Activated naive CD4-positive, alpha-beta T cell treated with anti-CD3 and anti-CD28 coated beads, Interleukin-2, amount 10 ng/mL, durations not matched to agents 7 days and 5 days (primary cell): ENCODE measurements around the gene GYPA.
"Not testable (repeated sequence)": the region's sequence is repeated elsewhere in the genome, so short reads cannot be mapped to it uniquely, and the experiment has no call there.

Source experiments
- CTCF ChIA-PET: fragments of 350-600 bp; sonication (Branson Sonifier 250); formaldehyde crosslinking; loops from one replicate; lab custom pipeline; 2021; ENCODE audit warnings: antibody characterized with exemption; lab: Charles Lee
- DNase-seq: peaks from one replicate; pipeline ENCODE4 v3.0.0-alpha.2; 2020
- H3K27ac Mint-ChIP-seq: one replicate; pipeline ENCODE4 v1.8.0; 2021; ENCODE audit warnings: mild to moderate bottlenecking, moderate library complexity, mixed read lengths
- H3K27me3 Mint-ChIP-seq: one replicate; pipeline ENCODE4 v1.8.0; 2021; ENCODE audit warnings: mild to moderate bottlenecking, mixed read lengths
- H3K36me3 Mint-ChIP-seq: one replicate; pipeline ENCODE4 v1.8.0; 2021; ENCODE audit warnings: mixed read lengths
- H3K4me1 Mint-ChIP-seq: one replicate; pipeline ENCODE4 v1.8.0; 2021; ENCODE audit warnings: mixed read lengths
- H3K4me3 Mint-ChIP-seq: one replicate; pipeline ENCODE4 v1.8.0; 2021; ENCODE audit warnings: mild to moderate bottlenecking, moderate library complexity, mixed read lengths
- H3K9me3 Mint-ChIP-seq: one replicate; pipeline ENCODE4 v1.8.0; 2021; ENCODE audit warnings: mixed read lengths

The GYPA gene

DNA sequence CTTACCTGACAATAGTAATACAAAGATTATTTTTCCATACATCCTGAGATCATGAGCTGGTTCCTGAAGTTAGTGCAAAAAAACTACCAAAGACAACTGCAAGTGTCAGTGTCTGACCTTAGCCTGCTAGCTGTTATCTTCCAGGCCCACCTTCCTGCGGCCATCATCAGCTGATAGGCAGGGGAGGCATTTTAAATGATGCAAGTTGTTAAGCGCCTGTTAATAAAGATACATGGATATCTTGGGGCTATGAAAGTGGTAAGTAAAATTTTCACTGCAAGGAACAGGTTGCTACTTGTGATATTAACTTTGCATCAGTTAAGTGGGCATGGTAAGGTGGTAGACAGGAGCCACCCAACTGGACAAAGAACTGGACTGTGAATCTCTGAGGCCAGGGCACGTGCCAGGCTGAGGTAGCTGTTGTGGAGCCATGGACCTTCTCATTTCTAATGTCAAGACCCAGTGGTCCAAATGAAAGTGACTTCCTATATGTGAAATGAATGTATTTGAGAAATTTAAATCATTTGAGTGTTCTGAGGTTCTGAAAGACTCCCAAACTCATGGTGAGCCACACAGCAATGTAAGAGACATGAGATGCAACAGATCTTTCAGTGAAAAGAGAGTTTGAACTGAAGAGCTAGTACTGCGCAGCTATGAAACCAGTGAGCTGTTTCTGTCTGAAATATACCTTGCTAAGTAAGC lies at the start of gene GYPA:
Gene GYPA (minus strand): TSS at position 125 of the 702 bp plus-strand sequence. CDS start 83 bp downstream, at position 42.
- H3K36me3 Mint-ChIP-seq, H3K4me1 Mint-ChIP-seq, H3K9me3 Mint-ChIP-seq, H3K27ac Mint-ChIP-seq, H3K27me3 Mint-ChIP-seq, DNase-seq, H3K4me3 Mint-ChIP-seq: not testable (repeated sequence)
- CTCF ChIA-PET, result interaction anchor here (0.6 kb wide), 1 partner anchor 101 kb away, joined by 3 read pairs; no protein-coding TSS in a partner anchor

DNA sequence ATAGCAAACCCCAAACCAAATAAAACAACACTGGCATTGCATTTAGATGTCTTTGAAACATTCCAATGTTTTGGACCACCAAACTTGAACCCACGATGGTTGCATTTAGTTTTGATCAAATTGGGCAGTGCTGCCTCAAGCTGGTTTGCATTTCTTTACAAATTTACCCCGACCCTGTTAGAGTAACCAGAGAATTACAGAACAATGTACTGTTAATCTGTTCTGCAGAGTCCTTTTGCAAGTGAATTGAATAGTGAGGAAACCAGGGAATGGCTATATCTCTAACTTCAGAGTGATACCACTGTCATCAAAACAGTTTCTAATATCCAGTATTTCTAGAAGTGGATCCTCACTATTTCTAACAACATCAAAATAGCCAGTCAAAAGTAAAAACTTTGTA lies 49.5 kb upstream of the GYPA start:
- Mint-ChIP-seq H3K4me3 (no peak overlapping the region), H3K27me3 (no peaks in the 10 kb centered on the region), H3K4me1 (no peaks in the 10 kb centered on the region), H3K36me3 (no peaks in the 10 kb centered on the region), H3K9me3 (no peaks in the 10 kb centered on the region), H3K27ac (no peak overlapping the region)
- CTCF ChIA-PET, result no interaction called here
- no peak for DNase-seq

DNA sequence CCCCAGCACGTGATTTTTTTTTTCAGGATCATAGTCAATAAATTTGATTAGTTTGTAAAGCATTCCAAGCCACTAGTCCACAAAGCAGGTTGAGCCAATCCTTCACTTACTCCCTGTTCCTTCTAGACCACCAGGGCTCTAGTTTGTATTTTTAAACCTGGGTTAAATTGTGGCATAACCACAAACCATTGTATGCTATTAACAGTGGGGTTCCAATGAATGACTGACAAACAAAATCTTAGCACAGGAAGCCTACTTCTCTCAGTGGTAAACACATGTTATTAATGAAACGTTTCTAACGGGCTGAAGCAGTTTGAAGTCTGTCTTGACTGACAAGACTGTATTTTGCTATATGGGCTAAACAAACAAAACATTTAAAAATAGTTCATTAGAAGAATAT lies 48.6 kb upstream of the GYPA start:
- CTCF ChIA-PET, result no interaction called here
- Mint-ChIP-seq H3K9me3 (no peaks in the 10 kb centered on the region), H3K36me3 (no peaks in the 10 kb centered on the region), H3K4me3 (no peak overlapping the region), H3K4me1 (no peaks in the 10 kb centered on the region), H3K27me3 (no peaks in the 10 kb centered on the region), H3K27ac (no peak overlapping the region)
- DNase-seq, result no peak

- Mint-ChIP-seq H3K9me3 (no peaks in the 10 kb centered on the region), H3K27me3 (no peaks in the 10 kb centered on the region), H3K4me3 (no peak overlapping the region), H3K36me3 (no peaks in the 10 kb centered on the region), H3K27ac (no peak overlapping the region), H3K4me1 (peaks cover 5% of the 10 kb centered on the region)
- CTCF ChIA-PET, result no interaction called here
- no peak for DNase-seq
Measured at GRCh38 chr4:144185086-144185485, 44.6 kb upstream of the GYPA start.

DNA sequence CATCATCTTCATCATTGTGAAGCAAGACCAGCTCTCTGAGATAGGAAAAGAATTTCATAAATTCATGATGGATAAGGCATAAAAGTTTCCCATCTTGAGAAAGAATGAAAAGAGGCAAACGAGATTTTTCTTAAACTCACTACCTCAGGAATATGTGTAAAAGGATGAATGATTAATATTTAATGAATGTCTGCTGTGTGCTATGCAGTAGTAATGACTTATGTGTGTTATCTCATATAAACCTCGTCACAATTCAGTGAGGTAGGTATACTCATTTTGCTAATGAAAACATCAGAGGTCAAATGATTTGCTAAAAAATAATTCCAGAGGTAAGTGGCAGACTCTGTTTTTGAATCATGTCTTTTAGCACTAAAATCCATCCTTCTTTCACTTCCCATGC lies 42.6 kb upstream of the GYPA start:
- H3K27me3 Mint-ChIP-seq, result no peaks in the 10 kb centered on the region
- DNase-seq, result no peak
- no peak overlapping the region for H3K27ac Mint-ChIP-seq
- H3K4me1 Mint-ChIP-seq, result peaks cover 9% of the 10 kb centered on the region
- CTCF ChIA-PET, result no interaction called here
- no peak overlapping the region for H3K4me3 Mint-ChIP-seq
- H3K9me3 Mint-ChIP-seq, result no peaks in the 10 kb centered on the region
- H3K36me3 Mint-ChIP-seq, result no peaks in the 10 kb centered on the region

GRCh38 chr4:144181391-144181790 lies 40.9 kb upstream of the GYPA start:
- H3K36me3 Mint-ChIP-seq, result no peaks in the 10 kb centered on the region
- DNase-seq, result no peak
- no peak overlapping the region for H3K4me3 Mint-ChIP-seq
- no peak overlapping the region for H3K27ac Mint-ChIP-seq
- no peaks in the 10 kb centered on the region for H3K27me3 Mint-ChIP-seq
- H3K4me1 Mint-ChIP-seq, result peaks cover 9% of the 10 kb centered on the region
- CTCF ChIA-PET, result no interaction called here
- no peaks in the 10 kb centered on the region for H3K9me3 Mint-ChIP-seq

DNA sequence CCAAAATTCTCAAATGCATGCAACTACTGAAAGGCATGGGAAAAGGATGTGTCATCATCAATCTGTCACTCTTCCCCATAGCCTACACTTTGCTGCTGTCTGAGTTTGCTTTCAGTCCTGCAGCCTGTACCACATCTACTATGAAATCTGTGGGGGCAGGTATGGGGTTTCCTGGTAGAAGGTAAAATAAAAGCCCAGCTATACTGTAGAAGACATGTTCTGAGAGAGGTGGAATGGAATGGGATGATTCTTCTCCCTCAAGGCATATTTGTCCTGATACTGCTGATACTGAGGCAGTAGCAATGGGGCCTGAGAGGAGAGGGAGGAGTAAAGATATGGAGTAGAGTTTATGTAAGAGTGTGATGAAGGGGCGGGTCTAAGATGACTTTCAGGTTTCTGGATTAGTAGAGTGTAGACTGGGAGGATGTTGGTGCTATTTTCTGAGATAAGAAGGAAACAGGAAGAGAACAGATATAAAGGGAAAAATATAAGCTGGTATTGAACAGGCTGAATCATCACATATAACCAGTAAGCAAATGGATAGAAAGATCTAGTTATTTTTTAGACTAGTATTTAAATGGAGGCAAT lies 38.7 kb upstream of the GYPA start:
- CTCF ChIA-PET, result no interaction called here
- no peaks in the 10 kb centered on the region for H3K36me3 Mint-ChIP-seq
- no peaks in the 10 kb centered on the region for H3K27me3 Mint-ChIP-seq
- H3K4me3 Mint-ChIP-seq, result no peak overlapping the region
- no peak for DNase-seq
- H3K9me3 Mint-ChIP-seq, result no peaks in the 10 kb centered on the region
- H3K27ac Mint-ChIP-seq, result no peak overlapping the region
- H3K4me1 Mint-ChIP-seq, result peaks cover 21% of the 10 kb centered on the region

- Mint-ChIP-seq H3K36me3 (no peaks in the 10 kb centered on the region), H3K27me3 (no peaks in the 10 kb centered on the region), H3K9me3 (no peaks in the 10 kb centered on the region), H3K27ac (no peak overlapping the region), H3K4me1 (peaks cover 21% of the 10 kb centered on the region), H3K4me3 (no peak overlapping the region)
- CTCF ChIA-PET, result no interaction called here
- no peak for DNase-seq
Measured at GRCh38 chr4:144178414-144178813, 37.9 kb upstream of the GYPA start.

GRCh38 chr4:144176476-144176875 lies 36.0 kb upstream of the GYPA start:
- Mint-ChIP-seq H3K27ac (no peak overlapping the region), H3K4me1 (peaks cover 17% of the 10 kb centered on the region), H3K36me3 (no peaks in the 10 kb centered on the region), H3K27me3 (no peaks in the 10 kb centered on the region), H3K4me3 (no peak overlapping the region), H3K9me3 (no peaks in the 10 kb centered on the region)
- DNase-seq, result no peak
- CTCF ChIA-PET, result no interaction called here

GRCh38 chr4:144174401-144175067 lies 34.0 kb upstream of the GYPA start:
- peak overlapping the region; percentile 76 for H3K27ac Mint-ChIP-seq
- CTCF ChIA-PET, result interaction anchor here (0.6 to 1.2 kb wide), 7 partner anchors 611 to 1442 kb away, joined by 3 to 4 read pairs (median 3); no protein-coding TSS in a partner anchor
- no peaks in the 10 kb centered on the region for H3K27me3 Mint-ChIP-seq
- H3K9me3 Mint-ChIP-seq, result no peaks in the 10 kb centered on the region
- H3K4me1 Mint-ChIP-seq, result peaks cover 17% of the 10 kb centered on the region
- no peak overlapping the region for H3K4me3 Mint-ChIP-seq
- peak; percentile 29 for DNase-seq
- no peaks in the 10 kb centered on the region for H3K36me3 Mint-ChIP-seq

- H3K27me3 Mint-ChIP-seq, result no peaks in the 10 kb centered on the region
- CTCF ChIA-PET, result no interaction called here
- H3K9me3 Mint-ChIP-seq, result no peaks in the 10 kb centered on the region
- no peaks in the 10 kb centered on the region for H3K36me3 Mint-ChIP-seq
- no peak for DNase-seq
- H3K27ac Mint-ChIP-seq, result no peak overlapping the region
- H3K4me1 Mint-ChIP-seq, result peaks cover 13% of the 10 kb centered on the region
- H3K4me3 Mint-ChIP-seq, result no peak overlapping the region
Measured at GRCh38 chr4:144171697-144172096, 31.2 kb upstream of the GYPA start.

- no peaks in the 10 kb centered on the region for H3K9me3 Mint-ChIP-seq
- H3K27ac Mint-ChIP-seq, result no peak overlapping the region
- no peak for DNase-seq
- CTCF ChIA-PET, result no interaction called here
- H3K4me1 Mint-ChIP-seq, result no peaks in the 10 kb centered on the region
- H3K4me3 Mint-ChIP-seq, result no peak overlapping the region
- H3K36me3 Mint-ChIP-seq, result no peaks in the 10 kb centered on the region
- H3K27me3 Mint-ChIP-seq, result no peaks in the 10 kb centered on the region
Measured at GRCh38 chr4:144169211-144169610, 28.7 kb upstream of the GYPA start.

DNA sequence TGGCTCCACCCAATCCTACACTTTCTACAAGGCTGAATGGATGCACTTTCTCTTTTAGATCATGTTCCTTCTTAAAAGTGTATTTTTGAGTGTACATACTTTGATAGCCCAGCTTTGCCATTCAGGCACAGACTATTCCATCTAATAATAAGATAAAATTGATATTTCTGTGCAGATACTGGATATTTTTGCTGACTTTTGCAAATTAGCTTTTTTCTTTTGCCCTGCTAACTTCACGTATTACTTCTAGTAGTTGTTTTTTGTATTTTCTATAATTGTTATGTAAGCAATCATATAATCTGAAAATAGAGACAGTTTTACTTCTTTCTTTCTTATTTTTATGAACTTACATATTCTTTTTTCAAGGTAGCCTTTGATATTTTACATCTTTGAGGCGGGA lies 13.5 kb upstream of the GYPA start:
- peaks cover 6% of the 10 kb centered on the region for H3K9me3 Mint-ChIP-seq
- H3K4me1 Mint-ChIP-seq, result no peaks in the 10 kb centered on the region
- H3K27me3 Mint-ChIP-seq, result no peaks in the 10 kb centered on the region
- CTCF ChIA-PET, result no interaction called here
- no peak for DNase-seq
- no peak overlapping the region for H3K27ac Mint-ChIP-seq
- H3K36me3 Mint-ChIP-seq, result no peaks in the 10 kb centered on the region
- H3K4me3 Mint-ChIP-seq, result no peak overlapping the region

GRCh38 chr4:144142690-144143326 lies 2.3 kb upstream of the GYPA start:
- H3K9me3 Mint-ChIP-seq, H3K27me3 Mint-ChIP-seq, CTCF ChIA-PET, H3K4me1 Mint-ChIP-seq, H3K27ac Mint-ChIP-seq, H3K36me3 Mint-ChIP-seq, H3K4me3 Mint-ChIP-seq: not testable (repeated sequence)
- peak; percentile 35 for DNase-seq
